ENCODE results near the gene CALM3. TPM values are rescaled to one million over a fixed set of nuclear protein-coding genes. Genes with fewer than 3 reads are reported as not detected.
A peak's percentile ranks its signal among the peaks of the same experiment; 100 is the strongest.

Gene CALM3
- polyA plus RNA-seq, 1 donor: 401 TPM

GRCh38 chr19:46613525-46613924, 12.4 kb downstream of the CALM3 start:
- no peak for DNase-seq
- peaks cover 9% of the 10 kb centered on the region for H3K4me1 ChIP-seq (ENCODE audit: control insufficient read depth, insufficient read depth, low read length)
- no peak overlapping the region for H3K4me3 ChIP-seq (ENCODE audit: low read length)
- peaks cover 25% of the 10 kb centered on the region for H3K36me3 ChIP-seq (ENCODE audit: control insufficient read depth, insufficient read depth, low read length)
- no CpG with 5 or more reads among the region's 22 CpGs for WGBS (ENCODE audit: insufficient coverage, low lambda C conversion rate)
- H3K9me3 ChIP-seq (ENCODE audit: control insufficient read depth, low read depth, low read length): no peaks in the 10 kb centered on the region
- no peaks in the 10 kb centered on the region for H3K27me3 ChIP-seq (ENCODE audit: control insufficient read depth, insufficient read depth, low read length)
- H3K27ac ChIP-seq (ENCODE audit: low read length): no peak overlapping the region

- DNase-seq: peak; percentile 63 to 69
- Histone ChIP-seq H3K27me3 (ENCODE audit: control insufficient read depth, insufficient read depth, low read length) (no peaks in the 10 kb centered on the region), H3K4me1 (ENCODE audit: control insufficient read depth, insufficient read depth, low read length) (peaks cover 9% of the 10 kb centered on the region), H3K36me3 (ENCODE audit: control insufficient read depth, insufficient read depth, low read length) (peaks cover 18% of the 10 kb centered on the region), H3K9me3 (ENCODE audit: control insufficient read depth, low read depth, low read length) (no peaks in the 10 kb centered on the region), H3K27ac (ENCODE audit: low read length) (no peak overlapping the region), H3K4me3 (ENCODE audit: low read length) (no peak overlapping the region)
- WGBS (ENCODE audit: insufficient coverage, low lambda C conversion rate): no CpG with 5 or more reads among the region's 12 CpGs
These were observed 13.1 kb downstream of the CALM3 start for GRCh38 chr19:46614114-46614722.

- peaks cover 14% of the 10 kb centered on the region for H3K4me1 ChIP-seq (ENCODE audit: control insufficient read depth, insufficient read depth, low read length)
- peaks cover 5% of the 10 kb centered on the region for H3K27me3 ChIP-seq (ENCODE audit: control insufficient read depth, insufficient read depth, low read length)
- no CpG with 5 or more reads among the region's 10 CpGs for WGBS (ENCODE audit: insufficient coverage, low lambda C conversion rate)
- H3K27ac ChIP-seq (ENCODE audit: low read length): no peak overlapping the region
- DNase-seq: no peak
- H3K36me3 ChIP-seq (ENCODE audit: control insufficient read depth, insufficient read depth, low read length): peaks cover 3% of the 10 kb centered on the region
- no peaks in the 10 kb centered on the region for H3K9me3 ChIP-seq (ENCODE audit: control insufficient read depth, low read depth, low read length)
- no peak overlapping the region for H3K4me3 ChIP-seq (ENCODE audit: low read length)
These were observed 14.8 kb downstream of the CALM3 start for GRCh38 chr19:46615966-46616365.

GRCh38 chr19:46616631-46617322, 15.6 kb downstream of the CALM3 start:
- no peak overlapping the region for H3K4me3 ChIP-seq (ENCODE audit: low read length)
- H3K4me1 ChIP-seq (ENCODE audit: control insufficient read depth, insufficient read depth, low read length): peaks cover 14% of the 10 kb centered on the region
- peaks cover 14% of the 10 kb centered on the region for H3K27me3 ChIP-seq (ENCODE audit: control insufficient read depth, insufficient read depth, low read length)
- peak in 1 of 2 donors; percentile 51 for DNase-seq
- WGBS (ENCODE audit: insufficient coverage, low lambda C conversion rate): no CpG with 5 or more reads among the region's 17 CpGs
- peak overlapping the region; percentile 5 for H3K27ac ChIP-seq (ENCODE audit: low read length)
- no peaks in the 10 kb centered on the region for H3K9me3 ChIP-seq (ENCODE audit: control insufficient read depth, low read depth, low read length)
- no peaks in the 10 kb centered on the region for H3K36me3 ChIP-seq (ENCODE audit: control insufficient read depth, insufficient read depth, low read length)

- H3K36me3 ChIP-seq (ENCODE audit: control insufficient read depth, insufficient read depth, low read length): no peaks in the 10 kb centered on the region
- no peak overlapping the region for H3K4me3 ChIP-seq (ENCODE audit: low read length)
- no peak overlapping the region for H3K27ac ChIP-seq (ENCODE audit: low read length)
- H3K27me3 ChIP-seq (ENCODE audit: control insufficient read depth, insufficient read depth, low read length): peaks cover 20% of the 10 kb centered on the region
- no peaks in the 10 kb centered on the region for H3K9me3 ChIP-seq (ENCODE audit: control insufficient read depth, low read depth, low read length)
- WGBS (ENCODE audit: insufficient coverage, low lambda C conversion rate): no CpG with 5 or more reads among the region's 6 CpGs
- DNase-seq: no peak
- peaks cover 16% of the 10 kb centered on the region for H3K4me1 ChIP-seq (ENCODE audit: control insufficient read depth, insufficient read depth, low read length)
These were observed 16.5 kb downstream of the CALM3 start for GRCh38 chr19:46617601-46618000.

- no peak overlapping the region for H3K4me3 ChIP-seq (ENCODE audit: low read length)
- peaks cover 20% of the 10 kb centered on the region for H3K27me3 ChIP-seq (ENCODE audit: control insufficient read depth, insufficient read depth, low read length)
- H3K9me3 ChIP-seq (ENCODE audit: control insufficient read depth, low read depth, low read length): no peaks in the 10 kb centered on the region
- WGBS (ENCODE audit: insufficient coverage, low lambda C conversion rate): no CpG with 5 or more reads among the region's 9 CpGs
- H3K27ac ChIP-seq (ENCODE audit: low read length): no peak overlapping the region
- H3K4me1 ChIP-seq (ENCODE audit: control insufficient read depth, insufficient read depth, low read length): peaks cover 16% of the 10 kb centered on the region
- no peaks in the 10 kb centered on the region for H3K36me3 ChIP-seq (ENCODE audit: control insufficient read depth, insufficient read depth, low read length)
- DNase-seq: no peak
These were observed 17.6 kb downstream of the CALM3 start for GRCh38 chr19:46618670-46619231.

- peaks cover 17% of the 10 kb centered on the region for H3K4me1 ChIP-seq (ENCODE audit: control insufficient read depth, insufficient read depth, low read length)
- no peak overlapping the region for H3K4me3 ChIP-seq (ENCODE audit: low read length)
- no peak for DNase-seq
- no CpG with 5 or more reads among the region's 3 CpGs for WGBS (ENCODE audit: insufficient coverage, low lambda C conversion rate)
- peak overlapping the region; percentile 30 for H3K27ac ChIP-seq (ENCODE audit: low read length)
- H3K9me3 ChIP-seq (ENCODE audit: control insufficient read depth, low read depth, low read length): no peaks in the 10 kb centered on the region
- peaks cover 20% of the 10 kb centered on the region for H3K27me3 ChIP-seq (ENCODE audit: control insufficient read depth, insufficient read depth, low read length)
- H3K36me3 ChIP-seq (ENCODE audit: control insufficient read depth, insufficient read depth, low read length): no peaks in the 10 kb centered on the region
These were observed 19.1 kb downstream of the CALM3 start for GRCh38 chr19:46620267-46620666.

GRCh38 chr19:46620716-46621115, 19.6 kb downstream of the CALM3 start:
- peak overlapping the region; percentile 68 for H3K27ac ChIP-seq (ENCODE audit: low read length)
- H3K4me1 ChIP-seq (ENCODE audit: control insufficient read depth, insufficient read depth, low read length): peaks cover 22% of the 10 kb centered on the region
- no CpG with 5 or more reads among the region's 6 CpGs for WGBS (ENCODE audit: insufficient coverage, low lambda C conversion rate)

GRCh38 chr19:46621191-46622117, 20.3 kb downstream of the CALM3 start:
- peaks cover 25% of the 10 kb centered on the region for H3K4me1 ChIP-seq (ENCODE audit: control insufficient read depth, insufficient read depth, low read length)
- peaks cover 20% of the 10 kb centered on the region for H3K27me3 ChIP-seq (ENCODE audit: control insufficient read depth, insufficient read depth, low read length)
- no peaks in the 10 kb centered on the region for H3K9me3 ChIP-seq (ENCODE audit: control insufficient read depth, low read depth, low read length)
- peak overlapping the region; percentile 68 for H3K27ac ChIP-seq (ENCODE audit: low read length)
- H3K4me3 ChIP-seq (ENCODE audit: low read length): peak overlapping the region; percentile 26
- no CpG with 5 or more reads among the region's 32 CpGs for WGBS (ENCODE audit: insufficient coverage, low lambda C conversion rate)
- DNase-seq: no peak
- no peaks in the 10 kb centered on the region for H3K36me3 ChIP-seq (ENCODE audit: control insufficient read depth, insufficient read depth, low read length)

More at GRCh38 chr19:46620716-46621115, 19.6 kb downstream of the CALM3 start:
- Histone ChIP-seq H3K27me3 (ENCODE audit: control insufficient read depth, insufficient read depth, low read length) (peaks cover 20% of the 10 kb centered on the region), H3K9me3 (ENCODE audit: control insufficient read depth, low read depth, low read length) (no peaks in the 10 kb centered on the region), H3K4me3 (ENCODE audit: low read length) (peak overlapping the region; percentile 18), H3K36me3 (ENCODE audit: control insufficient read depth, insufficient read depth, low read length) (no peaks in the 10 kb centered on the region)
- DNase-seq: peak in 1 of 2 donors; percentile 48

GRCh38 chr19:46622118-46622446, 21.0 kb downstream of the CALM3 start:
- Histone ChIP-seq H3K27ac (ENCODE audit: low read length) (peak overlapping the region; percentile 68), H3K4me3 (ENCODE audit: low read length) (peak overlapping the region; percentile 26), H3K4me1 (ENCODE audit: control insufficient read depth, insufficient read depth, low read length) (peaks cover 22% of the 10 kb centered on the region), H3K36me3 (ENCODE audit: control insufficient read depth, insufficient read depth, low read length) (no peaks in the 10 kb centered on the region), H3K27me3 (ENCODE audit: control insufficient read depth, insufficient read depth, low read length) (peaks cover 20% of the 10 kb centered on the region), H3K9me3 (ENCODE audit: control insufficient read depth, low read depth, low read length) (no peaks in the 10 kb centered on the region)
- no peak for DNase-seq
- WGBS (ENCODE audit: insufficient coverage, low lambda C conversion rate): no CpG with 5 or more reads among the region's 7 CpGs

Data from large intestine (tissue), 3 donors.